GM12878 (cell line): ENCODE measurements around the gene MSMB. TPM values are rescaled to one million over a fixed set of nuclear protein-coding genes. Genes with fewer than 3 reads are reported as not detected.

Experiments used
- ATAC-seq: fragments of 200-7000 bp; cut with Tn5 transposase; 3 replicates; pipeline ENCODE4 v1.9.1; 2020; ENCODE audit warnings: mild to moderate bottlenecking, moderate library complexity
- BruUV-seq: library from RNA; stranded (reverse); fragments of 400-500 nt; replicated peaks from 2 replicates; lab custom pipeline; 2021; lab: Mats Ljungman, UMichigan
- CTCF ChIA-PET: fragments of 300-600 bp; sonication (Branson Sonifier 250); formaldehyde crosslinking; extraction: SDS; loops from one replicate; lab custom pipeline; 2021; ENCODE audit warnings: inconsistent platforms; lab: Yijun Ruan, JAX
- POLR2A ChIA-PET: fragments of 350-600 bp; formaldehyde crosslinking; extraction: SDS; loops from one replicate; lab custom pipeline; 2021; ENCODE audit warnings: inconsistent platforms; lab: Charles Lee
- RAD21 ChIA-PET: fragments of 300-600 bp; sonication (Branson Sonifier 250); formaldehyde crosslinking; loops from one replicate; lab custom pipeline; 2023; ENCODE audit warnings: antibody characterized with exemption; ENCODE audit not compliant: unreplicated experiment; lab: Charles Lee
- SMC1A ChIA-PET: fragments of 300-600 bp; sonication (Branson Sonifier 250); formaldehyde crosslinking; loops from one replicate; lab custom pipeline; 2023; ENCODE audit not compliant: unreplicated experiment, uncharacterized antibody; lab: Charles Lee
- DNase-seq: peaks from one replicate; pipeline ENCODE4 v3.0.0-alpha.2; 2011; ENCODE audit warnings: low read depth, low spot score
- FAIRE-seq: peaks from 3 replicates; lab custom pipeline; 2011; peaks lifted over from hg19 to GRCh38; lab: Jason Lieb, UNC
- H2AFZ ChIP-seq: 2 replicates; pipeline ENCODE4 v1.6.0; 2011; ENCODE audit warnings: low read depth, low read length, control low read depth; ENCODE audit not compliant: control insufficient read depth
- H3K27ac ChIP-seq: 2 replicates; pipeline ENCODE4 v1.5.1; 2011; ENCODE audit warnings: control low read depth; ENCODE audit not compliant: control insufficient read depth, insufficient read depth
- H3K27me3 ChIP-seq, 2 experiments: replicated peaks in 1 of 2; 2 replicates each; pipeline versions ENCODE4 v1.6.0 to v1.6.1; 2011; ENCODE audit warnings: low read length in 1 of 2; ENCODE audit not compliant: control insufficient read depth in 2 of 2, insufficient read depth in 2 of 2
- H3K36me3 ChIP-seq, 2 experiments: 2 replicates each; pipeline ENCODE4 v1.5.1; 2011; ENCODE audit warnings: low read length in 1 of 2; ENCODE audit not compliant: control insufficient read depth in 2 of 2, insufficient read depth in 2 of 2
- H3K4me1 ChIP-seq: 2 replicates; pipeline ENCODE4 v1.6.1; 2011; ENCODE audit warnings: mild to moderate bottlenecking, low read length, moderate library complexity, mixed read lengths; ENCODE audit not compliant: control insufficient read depth, insufficient read depth
- H3K4me2 ChIP-seq: 2 replicates; pipeline ENCODE4 v1.6.0; 2011; ENCODE audit warnings: control low read depth; ENCODE audit not compliant: control insufficient read depth, insufficient read depth
- H3K4me3 ChIP-seq: fragments of 200-600 bp; sonication (generic); 2 replicates; pipeline ENCODE4 v1.5.1; 2016
- H3K79me2 ChIP-seq: 2 replicates; pipeline ENCODE4 v1.6.0; 2011; ENCODE audit warnings: low read length; ENCODE audit not compliant: control insufficient read depth, insufficient read depth
- H3K9ac ChIP-seq: 2 replicates; pipeline ENCODE4 v1.8.0; 2011; ENCODE audit warnings: low read length, control low read depth, mixed read lengths; ENCODE audit not compliant: control insufficient read depth, insufficient read depth
- H3K9me3 ChIP-seq: replicated peaks from 3 replicates; pipeline ENCODE4 v1.5.1; 2011; ENCODE audit warnings: mild to moderate bottlenecking, low read length; ENCODE audit not compliant: control insufficient read depth, insufficient read depth
- H4K20me1 ChIP-seq: 2 replicates; pipeline ENCODE4 v1.6.0; 2011; ENCODE audit not compliant: control insufficient read depth, insufficient read depth
- CREB1 ChIP-seq: IDR thresholded peaks from 2 replicates; pipeline ENCODE4 v1.6.1; 2012; ENCODE audit warnings: low read depth, mild to moderate bottlenecking, inconsistent platforms
- NBN ChIP-seq: fragments of 450-650 bp; IDR thresholded peaks from 2 replicates; pipeline ENCODE4 v1.6.1; 2016
- NR2C2 ChIP-seq: IDR thresholded peaks from 2 replicates; pipeline ENCODE4 v1.6.1; 2011; ENCODE audit warnings: borderline replicate concordance, low read depth; ENCODE audit not compliant: control insufficient read depth, insufficient read length
- NRF1 ChIP-seq: conservative IDR thresholded peaks from 2 replicates; pipeline ENCODE4 v1.6.1; 2011; ENCODE audit warnings: mild to moderate bottlenecking, low read depth, low read length, improper control_type of control experiment
- PAX5 ChIP-seq: IDR thresholded peaks from 2 replicates; pipeline ENCODE4 v1.6.1; 2011; ENCODE audit warnings: low read depth, low read length, borderline replicate concordance
- RFX5 ChIP-seq: IDR thresholded peaks from 2 replicates; pipeline ENCODE4 v1.6.1; 2011; ENCODE audit warnings: low read depth, low read length, improper control_type of control experiment
- WGBS: methylation state at CpG from one replicate; pipeline ENCODE4 v1.1.6; 2016; ENCODE audit warnings: low lambda C conversion rate; ENCODE audit not compliant: insufficient replicate concordance, insufficient coverage; ENCODE audit errors: missing lambda C conversion rate; 5-methylcytosine and 5-hydroxymethylcytosine counted together
- in situ Hi-C: fragments of 300-500 bp; cut with MboI; formaldehyde crosslinking; loops from 9 replicates; pipeline ENCODE4 v1.14.3; 2018; ENCODE audit warnings: mixed read lengths
- intact Hi-C: fragments of 100-400 bp; cut with micrococcal nuclease; formaldehyde crosslinking; loops from one replicate; pipeline ENCODE4 v1.14.2; 2022; ENCODE audit not compliant: unreplicated experiment
- polyA plus RNA-seq, 11 experiments: library from polyadenylated mRNA; depleted of rRNA in 4 of 11; unstranded in 6 of 11; stranded (reverse) in 5 of 11; fragments of >200 nt; fragmentation: Nextera tagmentation in 4 of 11; fragmentation: Illumina TruSeq in 1 of 11; extraction: Ambion mirVana in 4 of 11; extraction: Trizol in 1 of 11; gene quantifications; 1 replicate in 1 of 11; 2 replicates in 10 of 11; pipeline versions ENCODE4 v1.2.1 to v1.2.3, GENCODE V29; 2011 to 2016; ENCODE audit warnings: inconsistent platforms in 2 of 11, missing spikeins in 2 of 11, low read depth in 1 of 11
- total RNA-seq, 4 experiments: library from RNA; depleted of rRNA in 3 of 4; stranded (reverse); fragments of >200 nt in 3 of 4; fragmentation: Illumina TruSeq in 1 of 4; extraction: Trizol in 1 of 4; gene quantifications; 2 replicates each; pipeline versions ENCODE4 v1.2.1 to v1.2.3, GENCODE V29; 2013 to 2021
- TF ChIP-seq, protein P1 (sequence below): fragments of 450-650 bp; IDR thresholded peaks from 2 replicates; pipeline ENCODE4 v1.6.1; 2017; ENCODE audit warnings: low read depth, mild to moderate bottlenecking, moderate library complexity
- TF ChIP-seq, protein P2 (sequence below): IDR thresholded peaks from 2 replicates; pipeline ENCODE4 v1.6.1; 2012; ENCODE audit warnings: low read depth, low read length, improper control_type of control experiment
- TF ChIP-seq, protein P3 (sequence below): fragments of 450-650 bp; formaldehyde crosslinking; IDR thresholded peaks from 2 replicates; pipeline ENCODE4 v1.4.0; 2022; ENCODE audit warnings: mild to moderate bottlenecking, moderate library complexity
- TF ChIP-seq, protein P4 (sequence below): fragments of 450-650 bp; IDR thresholded peaks from 2 replicates; pipeline ENCODE4 v1.6.1; 2017; ENCODE audit warnings: mild to moderate bottlenecking, moderate library complexity
- TF ChIP-seq, protein P5 (sequence below): fragments of 450-650 bp; formaldehyde crosslinking; IDR thresholded peaks from 2 replicates; pipeline ENCODE4 v1.5.0; 2022; ENCODE audit warnings: mild to moderate bottlenecking, missing genetic modification characterization

The MSMB gene
- total and polyA plus RNA-seq, 10 of the 15 experiments (the other 5 are each of a cell fraction or from before 2014, with no cell fraction given), result not detected

DNA sequence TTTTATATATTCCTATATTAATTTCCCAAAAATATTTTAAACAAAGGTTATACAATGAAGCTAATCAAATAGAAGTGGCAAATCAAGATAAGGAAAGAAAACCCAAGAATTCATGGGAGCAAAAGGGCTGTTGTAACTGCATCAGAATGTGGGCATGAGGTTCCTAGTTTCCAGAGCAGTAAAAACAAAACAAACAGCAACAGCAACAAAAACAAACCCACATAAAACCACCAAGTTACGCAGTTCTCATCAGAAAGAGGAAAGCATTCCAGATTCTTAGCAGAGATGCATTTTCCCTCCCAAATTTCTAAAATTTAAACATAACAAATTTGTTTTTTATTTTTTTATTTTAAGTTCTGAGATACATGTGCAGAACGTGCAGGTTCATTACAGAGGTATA, 34.8 kb upstream of the MSMB start:
- FAIRE-seq (no peak), DNase-seq (no peak), ATAC-seq (no peak)
- no peaks in the 10 kb centered on the region for H4K20me1 ChIP-seq
- no peaks in the 10 kb centered on the region for H3K4me1 ChIP-seq
- H2AFZ ChIP-seq, result no peak overlapping the region
- BruUV-seq, result no TSS peak
- 5% methylated on average over 2 of the region's 2 CpGs for WGBS
- RAD21 ChIA-PET, result no interaction called here
- H3K9ac ChIP-seq, result no peak overlapping the region
- SMC1A ChIA-PET, result no interaction called here
- H3K27ac ChIP-seq, result no peak overlapping the region
- H3K4me2 ChIP-seq, result no peak overlapping the region
- in situ Hi-C loops, result no loop called here
- CTCF ChIA-PET, result no interaction called here
- no peaks in the 10 kb centered on the region for H3K9me3 ChIP-seq
- no peaks in the 10 kb centered on the region for H3K27me3 ChIP-seq
- POLR2A ChIA-PET, result no interaction called here
- intact Hi-C loops, result no loop called here
- no peaks in the 10 kb centered on the region for H3K36me3 ChIP-seq
- no peaks in the 10 kb centered on the region for H3K79me2 ChIP-seq
- no peak overlapping the region for H3K4me3 ChIP-seq
- TF ChIP-seq NBN (no peak), CREB1 (no peak), RFX5 (no peak), NR2C2 (no peak), PAX5 (no peak), NRF1 (no peak)
- TF ChIP-seq, protein P1, sequence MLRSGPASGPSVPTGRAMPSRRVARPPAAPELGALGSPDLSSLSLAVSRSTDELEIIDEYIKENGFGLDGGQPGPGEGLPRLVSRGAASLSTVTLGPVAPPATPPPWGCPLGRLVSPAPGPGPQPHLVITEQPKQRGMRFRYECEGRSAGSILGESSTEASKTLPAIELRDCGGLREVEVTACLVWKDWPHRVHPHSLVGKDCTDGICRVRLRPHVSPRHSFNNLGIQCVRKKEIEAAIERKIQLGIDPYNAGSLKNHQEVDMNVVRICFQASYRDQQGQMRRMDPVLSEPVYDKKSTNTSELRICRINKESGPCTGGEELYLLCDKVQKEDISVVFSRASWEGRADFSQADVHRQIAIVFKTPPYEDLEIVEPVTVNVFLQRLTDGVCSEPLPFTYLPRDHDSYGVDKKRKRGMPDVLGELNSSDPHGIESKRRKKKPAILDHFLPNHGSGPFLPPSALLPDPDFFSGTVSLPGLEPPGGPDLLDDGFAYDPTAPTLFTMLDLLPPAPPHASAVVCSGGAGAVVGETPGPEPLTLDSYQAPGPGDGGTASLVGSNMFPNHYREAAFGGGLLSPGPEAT, result no peak
- TF ChIP-seq, protein P2, sequence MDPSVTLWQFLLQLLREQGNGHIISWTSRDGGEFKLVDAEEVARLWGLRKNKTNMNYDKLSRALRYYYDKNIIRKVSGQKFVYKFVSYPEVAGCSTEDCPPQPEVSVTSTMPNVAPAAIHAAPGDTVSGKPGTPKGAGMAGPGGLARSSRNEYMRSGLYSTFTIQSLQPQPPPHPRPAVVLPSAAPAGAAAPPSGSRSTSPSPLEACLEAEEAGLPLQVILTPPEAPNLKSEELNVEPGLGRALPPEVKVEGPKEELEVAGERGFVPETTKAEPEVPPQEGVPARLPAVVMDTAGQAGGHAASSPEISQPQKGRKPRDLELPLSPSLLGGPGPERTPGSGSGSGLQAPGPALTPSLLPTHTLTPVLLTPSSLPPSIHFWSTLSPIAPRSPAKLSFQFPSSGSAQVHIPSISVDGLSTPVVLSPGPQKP, result no peak
- TF ChIP-seq, protein P3, sequence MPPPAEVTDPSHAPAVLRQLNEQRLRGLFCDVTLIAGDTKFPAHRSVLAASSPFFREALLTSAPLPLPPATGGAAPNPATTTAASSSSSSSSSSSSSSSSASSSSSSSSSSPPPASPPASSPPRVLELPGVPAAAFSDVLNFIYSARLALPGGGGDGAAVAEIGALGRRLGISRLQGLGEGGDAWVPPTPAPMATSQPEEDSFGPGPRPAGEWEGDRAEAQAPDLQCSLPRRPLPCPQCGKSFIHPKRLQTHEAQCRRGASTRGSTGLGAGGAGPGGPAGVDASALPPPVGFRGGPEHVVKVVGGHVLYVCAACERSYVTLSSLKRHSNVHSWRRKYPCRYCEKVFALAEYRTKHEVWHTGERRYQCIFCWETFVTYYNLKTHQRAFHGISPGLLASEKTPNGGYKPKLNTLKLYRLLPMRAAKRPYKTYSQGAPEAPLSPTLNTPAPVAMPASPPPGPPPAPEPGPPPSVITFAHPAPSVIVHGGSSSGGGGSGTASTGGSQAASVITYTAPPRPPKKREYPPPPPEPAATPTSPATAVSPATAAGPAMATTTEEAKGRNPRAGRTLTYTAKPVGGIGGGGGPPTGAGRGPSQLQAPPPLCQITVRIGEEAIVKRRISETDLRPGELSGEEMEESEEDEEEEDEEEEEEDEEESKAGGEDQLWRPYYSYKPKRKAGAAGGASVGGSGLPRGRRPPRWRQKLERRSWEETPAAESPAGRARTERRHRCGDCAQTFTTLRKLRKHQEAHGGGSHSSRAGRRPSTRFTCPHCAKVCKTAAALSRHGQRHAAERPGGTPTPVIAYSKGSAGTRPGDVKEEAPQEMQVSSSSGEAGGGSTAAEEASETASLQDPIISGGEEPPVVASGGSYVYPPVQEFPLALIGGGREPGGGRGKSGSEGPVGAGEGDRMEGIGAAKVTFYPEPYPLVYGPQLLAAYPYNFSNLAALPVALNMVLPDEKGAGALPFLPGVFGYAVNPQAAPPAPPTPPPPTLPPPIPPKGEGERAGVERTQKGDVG, result no peak
- TF ChIP-seq, protein P4, sequence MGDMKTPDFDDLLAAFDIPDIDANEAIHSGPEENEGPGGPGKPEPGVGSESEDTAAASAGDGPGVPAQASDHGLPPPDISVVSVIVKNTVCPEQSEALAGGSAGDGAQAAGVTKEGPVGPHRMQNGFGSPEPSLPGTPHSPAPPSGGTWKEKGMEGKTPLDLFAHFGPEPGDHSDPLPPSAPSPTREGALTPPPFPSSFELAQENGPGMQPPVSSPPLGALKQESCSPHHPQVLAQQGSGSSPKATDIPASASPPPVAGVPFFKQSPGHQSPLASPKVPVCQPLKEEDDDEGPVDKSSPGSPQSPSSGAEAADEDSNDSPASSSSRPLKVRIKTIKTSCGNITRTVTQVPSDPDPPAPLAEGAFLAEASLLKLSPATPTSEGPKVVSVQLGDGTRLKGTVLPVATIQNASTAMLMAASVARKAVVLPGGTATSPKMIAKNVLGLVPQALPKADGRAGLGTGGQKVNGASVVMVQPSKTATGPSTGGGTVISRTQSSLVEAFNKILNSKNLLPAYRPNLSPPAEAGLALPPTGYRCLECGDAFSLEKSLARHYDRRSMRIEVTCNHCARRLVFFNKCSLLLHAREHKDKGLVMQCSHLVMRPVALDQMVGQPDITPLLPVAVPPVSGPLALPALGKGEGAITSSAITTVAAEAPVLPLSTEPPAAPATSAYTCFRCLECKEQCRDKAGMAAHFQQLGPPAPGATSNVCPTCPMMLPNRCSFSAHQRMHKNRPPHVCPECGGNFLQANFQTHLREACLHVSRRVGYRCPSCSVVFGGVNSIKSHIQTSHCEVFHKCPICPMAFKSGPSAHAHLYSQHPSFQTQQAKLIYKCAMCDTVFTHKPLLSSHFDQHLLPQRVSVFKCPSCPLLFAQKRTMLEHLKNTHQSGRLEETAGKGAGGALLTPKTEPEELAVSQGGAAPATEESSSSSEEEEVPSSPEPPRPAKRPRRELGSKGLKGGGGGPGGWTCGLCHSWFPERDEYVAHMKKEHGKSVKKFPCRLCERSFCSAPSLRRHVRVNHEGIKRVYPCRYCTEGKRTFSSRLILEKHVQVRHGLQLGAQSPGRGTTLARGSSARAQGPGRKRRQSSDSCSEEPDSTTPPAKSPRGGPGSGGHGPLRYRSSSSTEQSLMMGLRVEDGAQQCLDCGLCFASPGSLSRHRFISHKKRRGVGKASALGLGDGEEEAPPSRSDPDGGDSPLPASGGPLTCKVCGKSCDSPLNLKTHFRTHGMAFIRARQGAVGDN, result no peak
- TF ChIP-seq, protein P5, sequence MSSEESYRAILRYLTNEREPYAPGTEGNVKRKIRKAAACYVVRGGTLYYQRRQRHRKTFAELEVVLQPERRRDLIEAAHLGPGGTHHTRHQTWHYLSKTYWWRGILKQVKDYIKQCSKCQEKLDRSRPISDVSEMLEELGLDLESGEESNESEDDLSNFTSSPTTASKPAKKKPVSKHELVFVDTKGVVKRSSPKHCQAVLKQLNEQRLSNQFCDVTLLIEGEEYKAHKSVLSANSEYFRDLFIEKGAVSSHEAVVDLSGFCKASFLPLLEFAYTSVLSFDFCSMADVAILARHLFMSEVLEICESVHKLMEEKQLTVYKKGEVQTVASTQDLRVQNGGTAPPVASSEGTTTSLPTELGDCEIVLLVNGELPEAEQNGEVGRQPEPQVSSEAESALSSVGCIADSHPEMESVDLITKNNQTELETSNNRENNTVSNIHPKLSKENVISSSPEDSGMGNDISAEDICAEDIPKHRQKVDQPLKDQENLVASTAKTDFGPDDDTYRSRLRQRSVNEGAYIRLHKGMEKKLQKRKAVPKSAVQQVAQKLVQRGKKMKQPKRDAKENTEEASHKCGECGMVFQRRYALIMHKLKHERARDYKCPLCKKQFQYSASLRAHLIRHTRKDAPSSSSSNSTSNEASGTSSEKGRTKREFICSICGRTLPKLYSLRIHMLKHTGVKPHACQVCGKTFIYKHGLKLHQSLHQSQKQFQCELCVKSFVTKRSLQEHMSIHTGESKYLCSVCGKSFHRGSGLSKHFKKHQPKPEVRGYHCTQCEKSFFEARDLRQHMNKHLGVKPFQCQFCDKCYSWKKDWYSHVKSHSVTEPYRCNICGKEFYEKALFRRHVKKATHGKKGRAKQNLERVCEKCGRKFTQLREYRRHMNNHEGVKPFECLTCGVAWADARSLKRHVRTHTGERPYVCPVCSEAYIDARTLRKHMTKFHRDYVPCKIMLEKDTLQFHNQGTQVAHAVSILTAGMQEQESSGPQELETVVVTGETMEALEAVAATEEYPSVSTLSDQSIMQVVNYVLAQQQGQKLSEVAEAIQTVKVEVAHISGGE (CRISPR knock-in tag), result no peak
